ENCODE results near the gene PCNP. TPM values are rescaled to one million over a fixed set of nuclear protein-coding genes. Genes with fewer than 3 reads are reported as not detected.

The PCNP gene
- total and polyA plus RNA-seq, 2 donors (not counting 3 experiments of a cell fraction or from before 2014, with no cell fraction given): 22.7 to 137 TPM

GRCh38 chr3:101574388-101575112 lies 570 bp downstream of the PCNP start:
- Histone ChIP-seq H3K9ac (replicated peaks; ENCODE audit: extremely low read depth, insufficient read depth, low read length) (peak overlapping the region; percentile 98), H3K79me2 (ENCODE audit: control insufficient read depth, insufficient read depth, low read length) (peaks cover 50% of the 10 kb centered on the region), H3K4me1 (ENCODE audit: control insufficient read depth, extremely low read depth, insufficient read depth, low read length) (peaks cover 8% of the 10 kb centered on the region), H2AFZ (ENCODE audit: low read depth, low read length) (peak overlapping the region; percentile 42), H3K9me3 (replicated peaks; ENCODE audit: control insufficient read depth, insufficient read depth, low read length) (no peaks in the 10 kb centered on the region), H3K4me3 (replicated peaks in 1 of 3; ENCODE audit: insufficient read depth in 1 of 3, low read depth in 1 of 3, low read length in 3 of 3) (peak overlapping the region; percentile 22 to 95 (median 87)), H3K27ac (ENCODE audit: insufficient read depth, low read depth, low read length) (peak overlapping the region; percentile 90), H3K36me3 (ENCODE audit: control insufficient read depth in 2 of 2, extremely low read depth in 1 of 2, insufficient read depth in 2 of 2, low read length in 2 of 2) (peaks cover 0 to under 1% of the 10 kb centered on the region in 2 experiments), H3K4me2 (ENCODE audit: insufficient read depth, low read length) (peak overlapping the region; percentile 95), H3K9me1 (replicated peaks; ENCODE audit: control insufficient read depth, extremely low read depth, insufficient read depth, low read length) (no peaks in the 10 kb centered on the region), H4K20me1 (replicated peaks; ENCODE audit: control insufficient read depth, extremely low read depth, insufficient read depth, low read length) (no peaks in the 10 kb centered on the region), H3K27me3 (ENCODE audit: control insufficient read depth in 2 of 2, insufficient read depth in 2 of 2, low read length in 2 of 2) (no peaks in the 10 kb centered on the region)
- DNase-seq (ENCODE audit: low read depth, low spot score): peak; percentile 66
- ChIA-PET CTCF (interaction anchor here (0.7 to 2.7 kb wide), 17 partner anchors 10 to 681 kb away, joined by 3 to 20 read pairs (median 4); partner anchors contain the start of genes CEP97, TRMT10C and ZBTB11), POLR2A (interaction anchor here (0.6 to 1.0 kb wide), 3 partner anchors 11 to 588 kb away, joined by 3 read pairs; no protein-coding TSS in a partner anchor)
- TF ChIP-seq CTCF (IDR thresholded peaks at IDR 0.05; ENCODE audit: extremely low read depth in 1 of 2, insufficient read depth in 1 of 2, low read depth in 1 of 2, low read length in 2 of 2): no peak
- no peak for TF ChIP-seq FOS (IDR thresholded peaks at IDR 0.05; ENCODE audit: borderline replicate concordance, insufficient read depth, low read length)
- TF ChIP-seq POLR2AphosphoS5 (IDR thresholded peaks at IDR 0.05; ENCODE audit: insufficient read depth, low read depth, low read length): no peak
- no peak for TF ChIP-seq MAX (IDR thresholded peaks at IDR 0.05; ENCODE audit: insufficient read depth, insufficient read length)
- no peak for TF ChIP-seq MYC (IDR thresholded peaks at IDR 0.05; ENCODE audit: low read depth, low read length)
- TF ChIP-seq EZH2 (IDR thresholded peaks at IDR 0.05; ENCODE audit: borderline replicate concordance, low read depth, low read length, severe bottlenecking): no peak
- no peak for TF ChIP-seq JUN (IDR thresholded peaks at IDR 0.05; ENCODE audit: borderline replicate concordance, insufficient read depth, insufficient read length, low read depth)
- TF ChIP-seq GATA2 (IDR thresholded peaks at IDR 0.05; ENCODE audit: insufficient read depth, insufficient read length, low read depth, low read length): no peak
- TSS peak; percentile 54 for BruUV-seq (replicated peaks)
- dilution Hi-C loops (cut with MboI; ENCODE audit: extremely low pct_ligation_motif_present, low sequenced_read_pairs) (no loop called here), intact Hi-C loops (cut with micrococcal nuclease) (loop anchor here (1.0 kb wide), 1 partner anchor 62 kb away; no protein-coding TSS in a partner anchor)
- FAIRE-seq: peak; percentile 88
